T-helper 2 cell (primary cell): ENCODE measurements around the gene MTPN.

Experiments used
- DNase-seq, 5 experiments: peaks; one replicate each; pipeline versions ENCODE4 v3.0.0 to v3.0.0-alpha.2; 2012 to 2022

The MTPN gene

DNA sequence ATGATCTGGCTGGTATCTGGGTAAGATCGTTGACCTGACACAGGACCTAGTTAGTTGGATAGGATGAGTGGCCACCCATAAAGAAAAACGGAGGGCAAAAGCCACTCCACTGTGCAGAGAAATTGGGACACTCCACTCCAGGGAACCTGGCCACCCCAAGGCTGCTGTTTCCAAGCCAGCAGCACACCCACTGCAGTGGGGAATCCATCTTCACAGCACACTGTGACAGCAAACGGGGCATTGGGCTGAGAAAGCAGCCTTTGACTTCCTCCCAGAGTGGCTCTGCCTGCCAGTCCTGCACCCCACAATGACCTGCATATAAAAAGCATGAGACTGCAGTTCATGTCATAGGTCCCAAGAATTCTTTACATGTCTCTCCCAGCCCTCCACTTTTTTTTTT is 52.9 kb downstream of the MTPN start:
- DNase-seq, result no peak

DNA sequence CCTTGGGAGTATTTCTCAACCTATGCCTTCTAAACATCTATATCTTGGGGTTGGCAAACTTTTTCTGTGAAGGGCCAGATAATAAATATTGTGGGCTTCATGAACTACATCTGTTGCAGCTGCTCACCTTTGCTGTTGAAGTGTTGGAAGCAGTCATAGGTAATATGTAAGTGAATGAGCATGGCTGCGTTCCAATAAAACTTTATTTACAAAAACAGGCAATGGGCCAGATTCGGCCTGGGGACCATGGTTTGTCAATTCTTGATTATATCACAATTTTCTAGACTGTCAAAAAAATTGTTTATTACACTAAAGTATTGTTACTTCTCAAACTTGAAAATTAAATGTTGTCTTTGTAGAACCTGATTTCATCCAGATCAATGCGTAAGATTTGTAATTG is 54.9 kb downstream of the MTPN start:
- no peak for DNase-seq

- DNase-seq, result no peak
Observed at GRCh38 chr7:135920478-135920877, 56.7 kb downstream of the MTPN start.

GRCh38 chr7:135919071-135919841 is 57.9 kb downstream of the MTPN start:
- DNase-seq, result no peak

GRCh38 chr7:135918134-135918533 is 59.0 kb downstream of the MTPN start:
- no peak for DNase-seq

DNA sequence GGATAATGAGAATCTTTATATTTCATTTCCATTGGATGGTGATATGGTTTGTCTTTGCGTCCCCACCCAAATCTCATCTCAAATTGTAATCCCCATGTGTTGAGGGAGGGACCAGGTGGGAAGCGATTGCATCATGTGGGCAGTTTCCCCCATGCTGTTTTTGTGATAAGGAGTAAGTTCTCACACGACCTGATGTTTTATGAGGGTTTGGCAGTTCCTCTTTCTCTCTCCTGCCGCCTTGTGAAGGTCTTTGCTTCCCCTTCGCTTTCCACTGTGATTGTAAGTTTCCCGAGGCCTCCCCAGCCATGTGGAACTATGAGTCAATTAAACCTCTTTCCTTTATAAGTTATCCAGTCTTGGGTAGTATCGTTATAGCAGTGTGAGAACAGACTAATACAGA is 59.4 kb downstream of the MTPN start:
- no peak for DNase-seq

DNA sequence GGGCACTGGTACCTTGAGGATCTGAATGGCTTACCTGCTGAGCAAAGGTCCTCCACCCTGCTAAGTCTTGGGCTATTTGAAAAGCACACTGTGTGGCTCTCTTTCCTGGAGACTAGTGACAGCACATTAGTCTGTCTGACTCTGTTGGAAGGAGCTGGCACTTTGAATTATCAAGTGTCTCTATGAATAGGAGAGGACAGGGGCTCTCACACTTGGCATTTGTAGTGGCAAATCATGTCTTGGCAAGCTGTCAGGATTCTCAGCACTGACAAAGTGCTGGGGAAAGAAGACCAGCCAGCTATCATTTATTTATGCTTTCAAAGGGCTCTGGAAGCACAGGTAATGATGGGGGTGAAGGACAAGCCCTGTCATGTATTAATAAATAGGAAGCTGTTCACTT is 62.8 kb downstream of the MTPN start:
- no peak for DNase-seq

- DNase-seq, result no peak
Observed at GRCh38 chr7:135913404-135913803, 63.8 kb downstream of the MTPN start.

DNA sequence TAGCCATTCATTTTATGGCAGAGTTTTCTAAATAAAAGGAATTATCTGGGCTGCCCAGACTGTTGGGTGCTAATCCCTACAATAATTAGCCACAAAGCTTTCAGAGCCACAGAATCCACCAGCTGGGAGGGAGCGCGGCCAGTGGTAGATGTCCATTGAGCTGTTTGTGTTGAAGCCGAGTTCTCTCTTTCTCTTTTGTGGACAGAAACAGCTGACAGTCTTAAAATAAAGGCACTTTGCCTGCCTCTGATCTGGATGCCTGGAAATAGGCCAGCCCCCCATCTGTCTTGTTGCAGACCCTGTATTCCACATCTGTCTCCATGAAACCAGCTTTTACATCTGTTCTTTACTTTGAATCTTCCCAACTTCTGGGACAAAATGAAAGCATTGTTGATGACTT is 66.1 kb downstream of the MTPN start:
- DNase-seq, result no peak

GRCh38 chr7:135910393-135911036 is 66.6 kb downstream of the MTPN start:
- no peak for DNase-seq

DNA sequence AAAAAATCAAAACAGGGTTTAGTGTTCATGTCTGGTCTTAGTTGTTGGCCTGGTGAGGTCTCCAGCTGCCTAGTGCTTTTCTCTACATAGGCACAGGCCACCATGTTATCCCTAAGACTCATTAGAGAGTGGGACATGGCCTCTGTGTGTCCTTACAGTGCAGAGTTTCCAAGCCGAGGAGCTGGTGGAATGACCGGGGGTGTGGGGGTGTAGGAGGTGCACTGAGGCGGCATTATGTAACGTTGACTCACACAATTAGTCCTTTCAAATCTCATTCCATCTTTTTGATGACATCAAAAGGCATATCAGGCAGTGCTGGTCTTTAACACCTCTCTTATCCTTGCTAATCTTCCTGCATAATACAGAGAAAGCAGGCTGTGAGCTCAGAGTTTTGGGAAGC is 71.3 kb downstream of the MTPN start:
- DNase-seq, result no peak

DNA sequence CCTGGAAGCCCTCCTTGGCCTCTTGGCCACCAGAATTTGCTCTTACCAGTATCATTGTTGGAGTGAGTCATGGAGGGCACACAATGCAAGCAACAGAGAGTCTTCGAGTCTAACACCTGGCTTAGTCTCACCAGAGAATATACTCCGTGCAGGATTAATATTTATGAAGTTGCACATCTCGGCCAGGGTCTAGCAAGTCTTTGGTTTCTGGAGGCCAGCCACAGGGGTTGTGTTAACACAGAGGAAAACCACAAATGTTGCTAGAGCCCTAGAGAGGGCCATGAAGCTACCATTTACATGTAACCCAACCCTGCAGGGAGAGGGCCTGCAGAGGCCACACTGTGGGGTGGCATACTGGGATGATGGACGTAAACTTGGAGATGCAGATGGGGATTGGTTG is 71.8 kb downstream of the MTPN start:
- DNase-seq, result no peak

- DNase-seq, result no peak
Observed at GRCh38 chr7:135904282-135904681, 72.9 kb downstream of the MTPN start.

DNA sequence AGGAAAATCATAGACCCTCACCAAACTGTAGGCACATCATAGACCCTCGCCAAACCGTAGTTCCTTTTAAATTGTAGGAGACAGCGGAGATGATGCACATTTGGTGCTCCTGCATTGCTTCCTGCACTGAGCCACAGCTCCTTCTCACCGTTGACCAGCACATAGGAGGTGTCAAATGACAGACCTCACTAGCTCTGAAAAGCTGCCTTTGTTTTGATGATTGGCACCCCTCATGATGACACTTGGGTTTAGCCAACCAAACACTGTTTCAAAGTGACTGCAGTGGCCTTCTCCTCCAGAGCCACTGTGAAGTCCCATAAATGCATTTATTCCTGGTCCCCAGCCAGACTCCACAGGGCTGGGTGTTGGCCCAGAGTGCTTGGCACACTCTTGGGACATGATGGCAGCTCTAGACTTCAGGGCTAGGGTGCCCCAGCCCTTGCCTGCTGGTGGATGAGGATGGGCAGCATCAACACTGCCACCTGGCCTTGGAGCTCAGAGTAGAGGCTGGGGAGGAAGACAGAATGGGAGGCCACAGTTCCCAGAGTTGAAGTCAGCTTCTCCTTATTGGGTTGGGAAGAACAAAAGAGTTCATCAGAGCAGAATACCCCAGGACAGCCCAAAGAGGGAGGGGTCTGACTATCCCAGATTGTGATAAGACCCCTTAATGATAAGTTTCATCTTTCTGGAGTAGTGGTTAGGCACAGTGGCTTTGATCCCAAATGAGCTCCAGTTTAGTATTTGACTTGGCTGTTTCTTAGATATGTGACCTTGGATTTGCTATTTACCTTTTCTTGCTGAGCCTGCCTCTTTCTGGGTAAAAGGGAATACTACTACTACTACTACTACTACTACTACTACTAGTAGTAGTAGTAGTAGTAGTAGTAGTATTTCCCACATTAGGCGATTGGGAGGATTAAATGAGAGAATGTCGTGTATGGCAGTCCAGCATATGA is 75.3 kb downstream of the MTPN start:
- DNase-seq, result no peak

DNA sequence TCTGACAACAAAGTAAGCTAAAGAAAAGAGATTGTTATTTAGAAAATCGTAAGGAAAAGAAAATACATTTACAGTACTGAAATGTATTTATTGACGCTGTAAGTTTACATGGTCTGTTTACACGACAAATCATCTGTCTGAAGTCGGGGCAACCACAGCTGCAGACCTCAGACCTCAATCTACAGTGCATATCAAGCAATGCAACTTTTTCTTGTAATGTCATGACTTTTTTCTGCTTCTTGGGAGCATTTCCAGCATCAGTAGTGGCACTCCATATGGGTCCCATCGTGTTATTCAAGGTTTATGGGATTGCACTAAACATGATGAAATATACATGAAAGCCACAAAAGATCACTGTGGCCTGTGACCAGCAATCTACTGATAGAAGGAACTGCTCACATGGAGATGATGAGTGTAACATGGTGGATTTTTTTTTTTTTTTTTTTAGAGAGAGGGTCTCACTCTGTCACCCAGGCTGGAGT is 77.1 kb downstream of the MTPN start:
- no peak for DNase-seq

- no peak for DNase-seq
Observed at GRCh38 chr7:135899458-135900064, 77.6 kb downstream of the MTPN start.

DNA sequence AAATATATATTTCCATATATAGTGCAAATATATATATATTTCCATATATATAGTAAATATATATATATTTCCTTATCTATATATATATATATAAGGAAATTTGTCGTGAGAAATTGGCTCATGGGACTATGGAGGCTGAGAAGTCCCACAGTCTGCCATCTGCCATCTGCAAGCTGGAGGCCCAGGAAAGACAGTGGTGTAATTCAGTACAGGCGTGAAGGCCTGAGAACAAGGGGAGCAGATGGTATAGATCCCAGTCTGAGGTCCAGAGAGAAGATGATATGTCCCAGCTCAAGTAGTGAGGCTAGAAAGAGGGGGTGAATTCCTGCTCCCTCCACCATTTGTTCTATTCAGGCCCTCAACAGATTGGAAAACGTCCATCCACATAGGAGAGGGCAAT is 78.9 kb downstream of the MTPN start:
- DNase-seq, result no peak

DNA sequence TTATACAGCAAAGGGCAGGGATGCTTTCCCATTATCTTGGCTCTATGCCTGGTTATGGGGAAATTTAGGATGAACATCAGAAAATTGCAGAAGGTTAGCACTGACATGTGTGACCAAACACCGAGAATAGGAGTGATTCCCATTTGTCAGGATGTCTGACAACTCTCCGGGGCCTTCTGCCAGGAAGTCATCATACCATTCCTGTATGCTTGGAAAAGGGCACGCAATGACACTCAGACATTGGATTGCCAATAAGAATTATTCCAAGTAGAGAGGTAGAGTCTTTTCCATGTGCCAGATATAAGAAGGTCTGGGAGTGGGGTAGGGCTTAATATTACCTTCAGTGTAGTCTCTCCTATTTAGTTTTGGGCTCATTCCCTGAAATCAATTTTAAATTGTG is 82.3 kb downstream of the MTPN start:
- no peak for DNase-seq

- DNase-seq, result no peak
Observed at GRCh38 chr7:135889823-135890222, 87.3 kb downstream of the MTPN start.

GRCh38 chr7:135888740-135889139 is 88.4 kb downstream of the MTPN start:
- no peak for DNase-seq

- DNase-seq, result no peak
Observed at GRCh38 chr7:135886345-135887132, 90.6 kb downstream of the MTPN start.
